GM19328 (cell line): Measurements from ENCODE around the gene TMEM50A.
"Not testable (repeated sequence)": the region's sequence is repeated elsewhere in the genome, so short reads cannot be mapped to it uniquely, and the experiment has no call there.

Experiments
- ATAC-seq: cut with Tn5 transposase; IDR thresholded peaks from one replicate; pipeline ENCODE4 v1.9.1; 2021; ENCODE audit warnings: mild to moderate bottlenecking, moderate library complexity; ENCODE audit not compliant: unreplicated experiment

Gene TMEM50A

GRCh38 chr1:25338188-25338981 lies at the start of gene TMEM50A:
Gene TMEM50A, plus strand, starts transcription at chr1:25338334. Its CDS starts 2,153 bp downstream, at chr1:25340487.
- peak; percentile 72 for ATAC-seq

- not testable (repeated sequence) for ATAC-seq
Measured at GRCh38 chr1:25288573-25289101, 49.5 kb upstream of the TMEM50A start.

GRCh38 chr1:25290043-25290442 lies 48.1 kb upstream of the TMEM50A start:
- ATAC-seq: not testable (repeated sequence)

GRCh38 chr1:25293426-25293825 lies 44.7 kb upstream of the TMEM50A start:
- not testable (repeated sequence) for ATAC-seq

- not testable (repeated sequence) for ATAC-seq
Measured at GRCh38 chr1:25294889-25295826, 43.0 kb upstream of the TMEM50A start.

- not testable (repeated sequence) for ATAC-seq
Measured at GRCh38 chr1:25296501-25296900, 41.6 kb upstream of the TMEM50A start.

GRCh38 chr1:25300729-25301128 lies 37.4 kb upstream of the TMEM50A start:
- not testable (repeated sequence) for ATAC-seq

- not testable (repeated sequence) for ATAC-seq
Measured at GRCh38 chr1:25302330-25302729, 35.8 kb upstream of the TMEM50A start.

- ATAC-seq: not testable (repeated sequence)
Measured at GRCh38 chr1:25304936-25305335, 33.2 kb upstream of the TMEM50A start.

- not testable (repeated sequence) for ATAC-seq
Measured at GRCh38 chr1:25308168-25308567, 30.0 kb upstream of the TMEM50A start.

GRCh38 chr1:25309085-25309484 lies 29.0 kb upstream of the TMEM50A start:
- ATAC-seq: not testable (repeated sequence)

- ATAC-seq: not testable (repeated sequence)
Measured at GRCh38 chr1:25309486-25309885, 28.6 kb upstream of the TMEM50A start.

- not testable (repeated sequence) for ATAC-seq
Measured at GRCh38 chr1:25312806-25313470, 25.2 kb upstream of the TMEM50A start.

- ATAC-seq: not testable (repeated sequence)
Measured at GRCh38 chr1:25320314-25320938, 17.7 kb upstream of the TMEM50A start.

- ATAC-seq: not testable (repeated sequence)
Measured at GRCh38 chr1:25322127-25322526, 16.0 kb upstream of the TMEM50A start.

GRCh38 chr1:25324407-25324806 lies 13.7 kb upstream of the TMEM50A start:
- ATAC-seq: not testable (repeated sequence)

GRCh38 chr1:25327864-25328790 lies 10.0 kb upstream of the TMEM50A start:
- not testable (repeated sequence) for ATAC-seq

- ATAC-seq: not testable (repeated sequence)
Measured at GRCh38 chr1:25328791-25329185, 9.3 kb upstream of the TMEM50A start.

GRCh38 chr1:25329336-25329735 lies 8.8 kb upstream of the TMEM50A start:
- ATAC-seq: not testable (repeated sequence)
